Chondrocyte (in vitro differentiated cells): ENCODE data around the gene CFI. TPM values are rescaled to one million over a fixed set of nuclear protein-coding genes. Genes with fewer than 3 reads are reported as not detected.

Source experiments
- DNase-seq: peaks from one replicate; pipeline ENCODE4 v3.0.0; 2021; ENCODE audit warnings: mixed read lengths, low spot score
- H3K27ac Mint-ChIP-seq: one replicate; pipeline ENCODE4 v1.8.0; 2021; ENCODE audit warnings: mild to moderate bottlenecking, moderate library complexity, mixed read lengths; ENCODE audit not compliant: unreplicated experiment
- H3K27me3 Mint-ChIP-seq: 2 replicates; pipeline ENCODE4 v1.8.0; 2021; ENCODE audit warnings: low read depth, mixed read lengths
- H3K36me3 Mint-ChIP-seq: 2 replicates; pipeline ENCODE4 v1.8.0; 2021; ENCODE audit warnings: low read depth, mixed read lengths
- H3K4me1 Mint-ChIP-seq: 2 replicates; pipeline ENCODE4 v1.8.0; 2021; ENCODE audit warnings: low read depth, mild to moderate bottlenecking, mixed read lengths
- H3K4me3 Mint-ChIP-seq: one replicate; pipeline ENCODE4 v1.8.0; 2021; ENCODE audit warnings: mild to moderate bottlenecking, moderate library complexity, mixed read lengths; ENCODE audit not compliant: unreplicated experiment
- H3K9me3 Mint-ChIP-seq: 2 replicates; pipeline ENCODE4 v1.8.0; 2021; ENCODE audit warnings: low read depth, mixed read lengths
- CTCF ChIP-seq: fragments of 200-600 bp; sonication (generic); IDR thresholded peaks from 2 replicates; pipeline ENCODE4 v1.5.0; 2021; ENCODE audit warnings: antibody characterized with exemption, mild to moderate bottlenecking, moderate library complexity
- total RNA-seq: library from RNA; stranded (reverse); gene quantifications from 3 replicates; pipeline ENCODE4 v1.2.1, GENCODE V29; 2021

The CFI gene
- total RNA-seq, 1 donor from 2014 or later, result not detected

- peaks cover 18% of the 10 kb centered on the region for H3K4me1 Mint-ChIP-seq
- no peak overlapping the region for H3K4me3 Mint-ChIP-seq
- TF ChIP-seq CTCF, result no peak
- peaks cover 16% of the 10 kb centered on the region for H3K36me3 Mint-ChIP-seq
- H3K9me3 Mint-ChIP-seq, result no peaks in the 10 kb centered on the region
- H3K27me3 Mint-ChIP-seq, result no peaks in the 10 kb centered on the region
- no peak overlapping the region for H3K27ac Mint-ChIP-seq
- DNase-seq, result no peak
These were observed 103.1 kb downstream of the CFI start for GRCh38 chr4:109698656-109699055.

- no peaks in the 10 kb centered on the region for H3K9me3 Mint-ChIP-seq
- H3K27me3 Mint-ChIP-seq, result no peaks in the 10 kb centered on the region
- H3K4me1 Mint-ChIP-seq, result no peaks in the 10 kb centered on the region
- no peak for DNase-seq
- H3K27ac Mint-ChIP-seq, result no peak overlapping the region
- no peak for TF ChIP-seq CTCF
- no peak overlapping the region for H3K4me3 Mint-ChIP-seq
- H3K36me3 Mint-ChIP-seq, result peaks cover 28% of the 10 kb centered on the region
These were observed 110.3 kb downstream of the CFI start for GRCh38 chr4:109691411-109691920.

Other genes with a start within 250 kb of the CFI start
- 7.2 to 11.4 TPM (median 9.5 TPM) in 3 replicates for gene MCUB, start 241.8 kb downstream of the CFI start, total RNA-seq
- gene CASP6, start 98.6 kb downstream of the CFI start, total RNA-seq, result 16.3 to 19.1 TPM (median 16.7 TPM) in 3 replicates
- gene PLA2G12A, start 71.9 kb downstream of the CFI start, total RNA-seq, result 39.2 to 43.4 TPM (median 41.3 TPM) in 3 replicates
- 18.5 to 20.7 TPM (median 20.2 TPM) in 3 replicates for gene GAR1, start 13.8 kb upstream of the CFI start, total RNA-seq
- not detected in 3 replicates for gene RRH, start 26.0 kb upstream of the CFI start, total RNA-seq
- 0.07 to 0.17 TPM in 2 of 3 replicates, not detected in the other for gene LRIT3, start 46.1 kb upstream of the CFI start, total RNA-seq
- 0.87 to 1.4 TPM (median 1.3 TPM) in 3 replicates for gene EGF, start 110.9 kb upstream of the CFI start, total RNA-seq